ENCODE results near the gene TCF7. TPM values are rescaled to one million over a fixed set of nuclear protein-coding genes. Genes with fewer than 3 reads are reported as not detected.

TCF7 gene
- polyA plus RNA-seq, 1 of the 3 experiments (the other 2 are of a cell fraction) = 2.7 TPM

- TF ChIP-seq USF1 (IDR thresholded peaks at IDR 0.05; ENCODE audit: borderline replicate concordance, low read depth) (no peak), PBX3 (IDR thresholded peaks at IDR 0.05) (no peak), SMC3 (IDR thresholded peaks at IDR 0.05; ENCODE audit: low read depth, low read length) (no peak), TEAD4 (IDR thresholded peaks at IDR 0.05; ENCODE audit: borderline replicate concordance, insufficient read depth) (no peak), YY1 (IDR thresholded peaks at IDR 0.05; ENCODE audit: low read depth) (no peak), GATA2 (CRISPR knock-in tag; IDR thresholded peaks at IDR 0.05) (no peak), FOXM1 (IDR thresholded peaks at IDR 0.05; ENCODE audit: low read depth) (no peak), EP300 (IDR thresholded peaks at IDR 0.05; ENCODE audit: borderline replicate concordance in 1 of 2, low read depth in 1 of 2, low read length in 1 of 2) (no peak), ZBTB33 (IDR thresholded peaks at IDR 0.05; ENCODE audit: borderline replicate concordance, low read depth) (no peak), GABPA (IDR thresholded peaks at IDR 0.05; ENCODE audit: low read depth) (no peak), RXRA (IDR thresholded peaks at IDR 0.05; ENCODE audit: borderline replicate concordance, low read depth) (no peak), RFX5 (IDR thresholded peaks at IDR 0.05; ENCODE audit: low read length) (no peak), TCF12 (IDR thresholded peaks at IDR 0.05) (no peak)
These were observed 34.5 kb upstream of the TCF7 start for GRCh38 chr5:134079748-134080581.

More at GRCh38 chr5:134079748-134080581, 34.5 kb upstream of the TCF7 start:
- Histone ChIP-seq H3F3A (replicated peaks; ENCODE audit: insufficient read depth) (no peaks in the 10 kb centered on the region), H3K27ac (ENCODE audit: low read depth in 2 of 2, low read length in 1 of 2) (no peak overlapping the region), H3K4me3 (ENCODE audit: low read depth in 2 of 2, low read length in 1 of 2) (no peak overlapping the region), H3K4me1 (ENCODE audit: control insufficient read depth in 1 of 2, insufficient read depth in 2 of 2, low read depth in 1 of 2, low read length in 1 of 2) (peaks cover 0 to 4% of the 10 kb centered on the region in 2 experiments; a peak in 1 of 4 replicates), H3K36me3 (replicated peaks in 1 of 2; ENCODE audit: control insufficient read depth in 1 of 2, insufficient read depth in 2 of 2, low read length in 1 of 2) (no peaks in the 10 kb centered on the region), H4K20me1 (ENCODE audit: insufficient read depth) (no peaks in the 10 kb centered on the region), H3K9me3 (no peaks in the 10 kb centered on the region), H3K4me2 (no peak overlapping the region), H3K9me2 (no peaks in the 10 kb centered on the region), H2AFZ (ENCODE audit: low read depth) (no peak overlapping the region), H3K79me2 (ENCODE audit: insufficient read depth) (no peaks in the 10 kb centered on the region), H3K27me3 (ENCODE audit: insufficient read depth) (no peaks in the 10 kb centered on the region), H3K9ac (no peak overlapping the region)
- no peak for DNase-seq
- ChIA-PET CTCF (interaction anchor here (0.9 to 1.5 kb wide), 2 partner anchors 40 to 60 kb away, joined by 3 to 5 read pairs; no protein-coding TSS in a partner anchor), POLR2A (no interaction called here)
- WGBS (ENCODE audit: low lambda C conversion rate) = 89% methylated on average over 15 of the region's 19 CpGs

Measured in SK-N-SH (cell line).